ENCODE results near the gene HOXC12.

- TF ChIP-seq CTCF (conservative IDR thresholded peaks at IDR 0.05 in 1 of 2, IDR thresholded peaks at IDR 0.05 in 1 of 2; ENCODE audit: extremely low read depth in 1 of 2, insufficient read depth in 1 of 2, low read depth in 1 of 2, low read length in 2 of 2) (no peak), EZH2 (IDR thresholded peaks at IDR 0.05; ENCODE audit: borderline replicate concordance, low read length) (no peak)
Observed at GRCh38 chr12:53972722-53973235, 18.1 kb downstream of the HOXC12 start, which contains the start of gene HOXC11.
